ENCODE results near the gene GKN2. TPM values are rescaled to one million over a fixed set of nuclear protein-coding genes. Genes with fewer than 3 reads are reported as not detected.
"Not testable (repeated sequence)": the region's sequence is repeated elsewhere in the genome, so short reads cannot be mapped to it uniquely, and the experiment has no call there.

Gene GKN2
- total RNA-seq, 1 donor from 2014 or later: not detected

GRCh38 chr2:68920481-68921170 lies 32.1 kb downstream of the GKN2 start:
- DNase-seq (ENCODE audit: low read depth in 2 of 2): no peak

- peak in 1 of 2 donors; percentile 59 for DNase-seq (ENCODE audit: low read depth in 2 of 2)
Observed at GRCh38 chr2:68918497-68918896, 34.2 kb downstream of the GKN2 start.

- DNase-seq (ENCODE audit: low read depth in 2 of 2): no peak
Observed at GRCh38 chr2:68917034-68917718, 35.5 kb downstream of the GKN2 start.

GRCh38 chr2:68916226-68916625 lies 36.5 kb downstream of the GKN2 start:
- DNase-seq (ENCODE audit: low read depth in 2 of 2): no peak

- DNase-seq (ENCODE audit: low read depth in 2 of 2): no peak
Observed at GRCh38 chr2:68915393-68915792, 37.3 kb downstream of the GKN2 start.

- no peak for DNase-seq (ENCODE audit: low read depth in 2 of 2)
Observed at GRCh38 chr2:68913359-68913758, 39.3 kb downstream of the GKN2 start.

GRCh38 chr2:68912732-68913131 lies 40.0 kb downstream of the GKN2 start:
- DNase-seq (ENCODE audit: low read depth in 2 of 2): no peak

- no peak for DNase-seq (ENCODE audit: low read depth in 2 of 2)
Observed at GRCh38 chr2:68912111-68912510, 40.6 kb downstream of the GKN2 start.

- DNase-seq (ENCODE audit: low read depth in 2 of 2): no peak
Observed at GRCh38 chr2:68911709-68912108, 41.0 kb downstream of the GKN2 start.

- DNase-seq (ENCODE audit: low read depth in 2 of 2): no peak
Observed at GRCh38 chr2:68911246-68911645, 41.4 kb downstream of the GKN2 start.

- peak; percentile 35 to 74 for DNase-seq (ENCODE audit: low read depth in 2 of 2)
Observed at GRCh38 chr2:68909793-68910674, 42.7 kb downstream of the GKN2 start.

GRCh38 chr2:68908392-68908970 lies 44.2 kb downstream of the GKN2 start:
- DNase-seq (ENCODE audit: low read depth in 2 of 2): peak; percentile 6 to 69

- DNase-seq (ENCODE audit: low read depth in 2 of 2): no peak
Observed at GRCh38 chr2:68907920-68908253, 44.8 kb downstream of the GKN2 start.

- DNase-seq (ENCODE audit: low read depth in 2 of 2): no peak
Observed at GRCh38 chr2:68907232-68907919, 45.3 kb downstream of the GKN2 start.

- DNase-seq (ENCODE audit: low read depth in 2 of 2): no peak
Observed at GRCh38 chr2:68906716-68907115, 46.0 kb downstream of the GKN2 start.

GRCh38 chr2:68905116-68905515 lies 47.6 kb downstream of the GKN2 start:
- DNase-seq (ENCODE audit: low read depth in 2 of 2): no peak

- no peak for DNase-seq (ENCODE audit: low read depth in 2 of 2)
Observed at GRCh38 chr2:68901561-68901960, 51.1 kb downstream of the GKN2 start.

- peak; percentile 11 to 34 for DNase-seq (ENCODE audit: low read depth in 2 of 2)
Observed at GRCh38 chr2:68901199-68901514, 51.5 kb downstream of the GKN2 start.

GRCh38 chr2:68900496-68901198 lies 52.0 kb downstream of the GKN2 start:
- no peak for DNase-seq (ENCODE audit: low read depth in 2 of 2)

- not testable (repeated sequence) for DNase-seq (ENCODE audit: low read depth in 2 of 2)
Observed at GRCh38 chr2:68895981-68896380, 56.7 kb downstream of the GKN2 start.
